Measurements from ENCODE around the gene NR4A2. TPM values are rescaled to one million over a fixed set of nuclear protein-coding genes. Genes with fewer than 3 reads are reported as not detected.

NR4A2 gene
- total RNA-seq, 1 donor from 2014 or later, result 0.13 TPM

DNA sequence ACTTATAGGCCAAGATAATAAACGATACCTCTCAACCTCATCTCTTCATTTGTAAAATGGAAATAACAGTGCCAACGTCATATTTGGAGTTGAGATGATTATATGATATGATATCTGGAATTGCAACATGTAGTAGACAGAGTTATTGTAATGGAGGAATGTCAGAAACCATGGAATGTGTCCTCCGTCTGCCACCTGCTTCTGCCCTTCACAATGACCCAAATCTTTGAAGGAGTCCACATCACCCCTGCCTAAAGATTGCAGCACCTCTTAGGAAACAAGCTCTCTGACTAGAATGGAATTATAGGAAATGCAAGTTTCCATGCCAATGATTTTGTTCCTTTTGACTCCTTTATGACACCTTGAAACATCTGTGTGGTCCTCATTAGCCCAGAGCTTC is 14.9 kb downstream of the NR4A2 start:
- Histone ChIP-seq H3K36me3 (ENCODE audit: control insufficient read depth, insufficient read depth, low read length) (no peaks in the 10 kb centered on the region), H3K4me3 (ENCODE audit: low read depth, low read length) (no peak overlapping the region), H3K27me3 (ENCODE audit: control insufficient read depth, insufficient read depth, low read length) (peaks cover 35% of the 10 kb centered on the region)
- TF ChIP-seq, protein P1, sequence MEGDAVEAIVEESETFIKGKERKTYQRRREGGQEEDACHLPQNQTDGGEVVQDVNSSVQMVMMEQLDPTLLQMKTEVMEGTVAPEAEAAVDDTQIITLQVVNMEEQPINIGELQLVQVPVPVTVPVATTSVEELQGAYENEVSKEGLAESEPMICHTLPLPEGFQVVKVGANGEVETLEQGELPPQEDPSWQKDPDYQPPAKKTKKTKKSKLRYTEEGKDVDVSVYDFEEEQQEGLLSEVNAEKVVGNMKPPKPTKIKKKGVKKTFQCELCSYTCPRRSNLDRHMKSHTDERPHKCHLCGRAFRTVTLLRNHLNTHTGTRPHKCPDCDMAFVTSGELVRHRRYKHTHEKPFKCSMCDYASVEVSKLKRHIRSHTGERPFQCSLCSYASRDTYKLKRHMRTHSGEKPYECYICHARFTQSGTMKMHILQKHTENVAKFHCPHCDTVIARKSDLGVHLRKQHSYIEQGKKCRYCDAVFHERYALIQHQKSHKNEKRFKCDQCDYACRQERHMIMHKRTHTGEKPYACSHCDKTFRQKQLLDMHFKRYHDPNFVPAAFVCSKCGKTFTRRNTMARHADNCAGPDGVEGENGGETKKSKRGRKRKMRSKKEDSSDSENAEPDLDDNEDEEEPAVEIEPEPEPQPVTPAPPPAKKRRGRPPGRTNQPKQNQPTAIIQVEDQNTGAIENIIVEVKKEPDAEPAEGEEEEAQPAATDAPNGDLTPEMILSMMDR (IDR thresholded peaks at IDR 0.05; ENCODE audit: insufficient read depth, low read length, poor library complexity, severe bottlenecking), result no peak
- no peak for DNase-seq (ENCODE audit: low read depth)

- TF ChIP-seq, protein P1 (IDR thresholded peaks at IDR 0.05; ENCODE audit: insufficient read depth, low read length, poor library complexity, severe bottlenecking), result no peak
- DNase-seq (ENCODE audit: low read depth), result no peak
- Histone ChIP-seq H3K4me3 (ENCODE audit: low read depth, low read length) (no peak overlapping the region), H3K27me3 (ENCODE audit: control insufficient read depth, insufficient read depth, low read length) (no peaks in the 10 kb centered on the region), H3K36me3 (ENCODE audit: control insufficient read depth, insufficient read depth, low read length) (no peaks in the 10 kb centered on the region)
Measured at GRCh38 chr2:156311976-156312375, 20.5 kb downstream of the NR4A2 start.

DNA sequence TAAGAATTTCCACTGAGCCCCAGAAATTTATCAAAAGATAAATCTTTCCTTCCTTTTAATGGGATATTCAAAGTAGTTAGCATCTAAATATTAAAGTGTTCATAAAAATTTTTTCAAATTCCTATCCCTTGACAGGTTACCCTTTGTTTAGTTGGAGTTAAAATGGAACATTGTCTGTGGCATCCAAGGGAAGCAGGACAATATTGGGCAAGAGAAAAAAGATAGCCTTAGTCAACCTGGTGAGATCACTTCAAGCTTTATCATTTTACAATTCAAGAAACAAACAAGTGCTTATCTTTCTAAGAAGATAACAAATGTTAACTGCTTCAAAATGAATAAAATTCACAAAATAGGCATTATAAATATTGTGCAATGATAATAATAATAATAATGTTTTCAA is 21.7 kb downstream of the NR4A2 start:
- TF ChIP-seq, protein P1 (IDR thresholded peaks at IDR 0.05; ENCODE audit: insufficient read depth, low read length, poor library complexity, severe bottlenecking), result no peak
- no peak for DNase-seq (ENCODE audit: low read depth)
- no peak overlapping the region for H3K4me3 ChIP-seq (ENCODE audit: low read depth, low read length)
- H3K27me3 ChIP-seq (ENCODE audit: control insufficient read depth, insufficient read depth, low read length), result no peaks in the 10 kb centered on the region
- H3K36me3 ChIP-seq (ENCODE audit: control insufficient read depth, insufficient read depth, low read length), result no peaks in the 10 kb centered on the region

DNA sequence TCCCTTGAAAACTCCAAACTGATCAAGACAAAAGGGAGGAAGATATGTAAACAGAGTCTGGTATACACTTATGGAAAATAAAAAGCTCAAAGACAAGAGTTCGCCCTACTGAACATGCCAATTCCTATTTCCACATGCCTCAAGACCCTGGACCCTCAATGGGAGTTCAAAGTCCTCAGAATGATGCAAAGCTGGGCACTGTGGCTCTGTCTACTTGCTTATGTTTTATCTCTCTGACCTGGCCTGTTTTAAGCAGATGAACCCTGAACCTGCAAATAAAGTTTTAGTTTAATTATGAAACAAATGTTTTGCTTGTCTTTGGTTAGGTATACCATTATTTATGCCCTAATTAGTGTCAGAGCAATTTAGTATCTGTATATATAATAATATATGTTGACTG is 22.6 kb downstream of the NR4A2 start:
- Histone ChIP-seq H3K27me3 (ENCODE audit: control insufficient read depth, insufficient read depth, low read length) (no peaks in the 10 kb centered on the region), H3K36me3 (ENCODE audit: control insufficient read depth, insufficient read depth, low read length) (no peaks in the 10 kb centered on the region), H3K4me3 (ENCODE audit: low read depth, low read length) (no peak overlapping the region)
- DNase-seq (ENCODE audit: low read depth), result no peak
- TF ChIP-seq, protein P1 (IDR thresholded peaks at IDR 0.05; ENCODE audit: insufficient read depth, low read length, poor library complexity, severe bottlenecking), result no peak

DNA sequence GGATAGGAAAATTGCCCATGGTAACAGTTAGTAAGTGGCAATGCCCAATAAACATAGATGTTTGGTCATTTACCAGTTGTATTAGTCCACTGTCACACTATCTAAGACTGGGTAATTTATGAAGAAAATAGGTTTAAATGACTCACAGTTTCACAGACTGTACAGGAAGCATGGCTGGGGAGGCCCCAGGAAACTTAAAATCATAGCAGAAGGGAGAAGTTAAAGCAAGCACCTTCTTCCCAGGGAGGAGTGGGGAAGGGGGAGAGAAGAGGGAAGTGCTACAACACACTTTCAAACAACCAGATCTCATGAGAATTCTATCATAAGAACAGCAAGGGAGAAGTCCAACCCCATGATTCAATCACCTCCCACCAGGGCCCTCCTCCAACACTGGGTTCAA is 23.4 kb downstream of the NR4A2 start:
- H3K36me3 ChIP-seq (ENCODE audit: control insufficient read depth, insufficient read depth, low read length), result no peaks in the 10 kb centered on the region
- no peak for DNase-seq (ENCODE audit: low read depth)
- TF ChIP-seq, protein P1 (IDR thresholded peaks at IDR 0.05; ENCODE audit: insufficient read depth, low read length, poor library complexity, severe bottlenecking), result no peak

DNA sequence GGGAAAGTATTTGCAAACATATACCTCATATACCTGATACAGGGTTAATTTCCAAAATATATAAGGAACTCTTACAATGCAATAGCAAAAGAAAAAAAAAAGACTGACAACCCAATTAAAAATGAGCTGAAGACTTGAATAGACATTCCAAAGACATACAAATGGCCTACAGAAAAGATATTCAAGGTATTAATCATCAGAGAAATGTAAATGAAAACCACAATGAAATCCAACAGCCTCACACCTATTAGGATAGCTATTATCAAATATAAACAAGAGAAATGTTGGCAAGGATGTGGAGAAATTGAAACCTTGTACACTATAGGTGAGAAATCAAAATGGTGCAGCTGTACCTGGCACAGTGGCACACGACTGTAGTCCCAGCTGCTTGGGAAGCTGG is 25.7 kb downstream of the NR4A2 start:
- no peak for DNase-seq (ENCODE audit: low read depth)
- Histone ChIP-seq H3K36me3 (ENCODE audit: control insufficient read depth, insufficient read depth, low read length) (no peaks in the 10 kb centered on the region), H3K27me3 (ENCODE audit: control insufficient read depth, insufficient read depth, low read length) (no peaks in the 10 kb centered on the region), H3K4me3 (ENCODE audit: low read depth, low read length) (no peak overlapping the region)
- TF ChIP-seq, protein P1 (IDR thresholded peaks at IDR 0.05; ENCODE audit: insufficient read depth, low read length, poor library complexity, severe bottlenecking), result no peak

More for the DNA sequence above, 23.4 kb downstream of the NR4A2 start:
- Histone ChIP-seq H3K4me3 (ENCODE audit: low read depth, low read length) (no peak overlapping the region), H3K27me3 (ENCODE audit: control insufficient read depth, insufficient read depth, low read length) (no peaks in the 10 kb centered on the region)

All from kidney epithelial cell (primary cell).